SK-N-SH (cell line): Measurements from ENCODE around the gene ACADL. TPM values are rescaled to one million over a fixed set of nuclear protein-coding genes. Genes with fewer than 3 reads are reported as not detected.
"Not testable (repeated sequence)": the region's sequence is repeated elsewhere in the genome, so short reads cannot be mapped to it uniquely, and the experiment has no call there.

ENCODE experiments used
- CTCF ChIA-PET: fragments of 300-600, 350-600 bp; formaldehyde crosslinking; extraction: SDS; loops from one replicate; lab custom pipeline; 2021; lab: Yijun Ruan, JAX
- POLR2A ChIA-PET: fragments of 350-600 bp; sonication (Branson Sonifier 250); formaldehyde crosslinking; extraction: SDS; loops from one replicate; lab custom pipeline; 2020; ENCODE audit warnings: antibody characterized with exemption, inconsistent platforms; lab: Yijun Ruan, JAX
- DNase-seq: peaks from one replicate; pipeline ENCODE4 v3.0.0; 2012
- H2AFZ ChIP-seq: fragments of 200-600 bp; sonication (generic); 2 replicates; pipeline ENCODE4 v1.8.1; 2016; ENCODE audit warnings: antibody characterized with exemption, mild to moderate bottlenecking, low read depth
- H3F3A ChIP-seq: fragments of 200-600 bp; sonication (generic); replicated peaks from 2 replicates; pipeline ENCODE3; 2016; ENCODE audit warnings: antibody characterized with exemption, mild to moderate bottlenecking; ENCODE audit not compliant: insufficient read depth
- H3K27ac ChIP-seq, 2 experiments: fragments of 200-500 bp in 1 of 2; fragments of 200-600 bp in 1 of 2; sonication (Bioruptor generic) in 1 of 2; sonication (generic), shearing (Covaris generic) in 1 of 2; 2 replicates each; pipeline versions ENCODE4 v1.5.1 to v1.6.1; 2014 to 2016; ENCODE audit warnings: low read depth in 2 of 2, inconsistent platforms in 1 of 2, low read length in 1 of 2, mild to moderate bottlenecking in 1 of 2, mixed read lengths in 1 of 2
- H3K27me3 ChIP-seq: fragments of 200-600 bp; sonication (generic), shearing (Covaris generic); 2 replicates; pipeline ENCODE4 v1.6.1; 2016; ENCODE audit warnings: mixed run types; ENCODE audit not compliant: insufficient read depth
- H3K36me3 ChIP-seq, 2 experiments: fragments of 200-500 bp in 1 of 2; fragments of 200-600 bp in 1 of 2; sonication (Bioruptor generic) in 1 of 2; sonication (generic) in 1 of 2; replicated peaks in 1 of 2; 2 replicates each; pipeline versions ENCODE3 to v1.5.1; 2014 to 2016; ENCODE audit warnings: low read length in 1 of 2, mild to moderate bottlenecking in 1 of 2; ENCODE audit not compliant: insufficient read depth in 2 of 2, control insufficient read depth in 1 of 2
- H3K4me1 ChIP-seq, 2 experiments: fragments of 200-500 bp in 1 of 2; fragments of 200-600 bp in 1 of 2; sonication (Bioruptor generic) in 1 of 2; sonication (generic), shearing (Covaris generic) in 1 of 2; 2 replicates each; pipeline versions ENCODE4 v1.5.1 to v1.6.1; 2014 to 2016; ENCODE audit warnings: low read depth in 1 of 2, low read length in 1 of 2, mixed run types in 1 of 2; ENCODE audit not compliant: insufficient read depth in 2 of 2, control insufficient read depth in 1 of 2
- H3K4me2 ChIP-seq: fragments of 200-600 bp; sonication (generic), shearing (Covaris generic); 2 replicates; pipeline ENCODE4 v1.6.1; 2017; ENCODE audit warnings: mixed run types
- H3K4me3 ChIP-seq, 2 experiments: fragments of 200-500 bp in 1 of 2; fragments of 200-600 bp in 1 of 2; sonication (Bioruptor generic) in 1 of 2; sonication (generic), shearing (Covaris generic) in 1 of 2; 2 replicates each; pipeline versions ENCODE4 v1.5.1 to v1.8.1; 2014 to 2016; ENCODE audit warnings: low read depth in 2 of 2, inconsistent platforms in 1 of 2, low read length in 1 of 2, mild to moderate bottlenecking in 1 of 2, mixed read lengths in 1 of 2, moderate library complexity in 1 of 2
- H3K79me2 ChIP-seq: fragments of 200-600 bp; sonication (generic); 2 replicates; pipeline ENCODE4 v1.8.1; 2017; ENCODE audit warnings: mild to moderate bottlenecking; ENCODE audit not compliant: insufficient read depth
- H3K9ac ChIP-seq: fragments of 200-600 bp; sonication (generic); 2 replicates; pipeline ENCODE4 v1.6.1; 2017; ENCODE audit warnings: mixed run types
- H3K9me2 ChIP-seq: fragments of 200-600 bp; sonication (generic); 2 replicates; pipeline ENCODE4 v1.6.1; 2017; ENCODE audit warnings: mixed run types
- H3K9me3 ChIP-seq: fragments of 200-600 bp; sonication (generic); 2 replicates; pipeline ENCODE4 v1.6.1; 2017; ENCODE audit warnings: mixed run types, mild to moderate bottlenecking, moderate library complexity
- H4K20me1 ChIP-seq: fragments of 200-600 bp; sonication (generic); 2 replicates; pipeline ENCODE4 v1.6.1; 2017; ENCODE audit warnings: mild to moderate bottlenecking, mixed run types; ENCODE audit not compliant: insufficient read depth
- CHD2 ChIP-seq: fragments of 150-350 bp; IDR thresholded peaks from 2 replicates; pipeline ENCODE4 v1.6.1; 2018; ENCODE audit warnings: low read length; ENCODE audit not compliant: partially characterized antibody
- CTCF ChIP-seq: fragments of 200-600 bp; sonication (generic); IDR thresholded peaks from 2 replicates; pipeline ENCODE4 v1.6.1; 2017; ENCODE audit warnings: antibody characterized with exemption, mild to moderate bottlenecking, moderate library complexity
- EP300 ChIP-seq, 2 experiments: IDR thresholded peaks; 2 replicates each; pipeline versions ENCODE4 v1.4.0 to v1.6.1; 2012; ENCODE audit warnings: borderline replicate concordance in 1 of 2, low read depth in 1 of 2, low read length in 1 of 2
- EZH2phosphoT487 ChIP-seq: fragments of 200-600 bp; sonication (generic); IDR thresholded peaks from 2 replicates; pipeline ENCODE4 v1.6.1; 2017; ENCODE audit warnings: low read depth, mixed run types, mild to moderate bottlenecking, antibody characterized with exemption, moderate library complexity, borderline replicate concordance
- FOSL2 ChIP-seq: IDR thresholded peaks from 2 replicates; pipeline ENCODE4 v1.4.0; 2012; ENCODE audit warnings: low read depth, mild to moderate bottlenecking, moderate library complexity, borderline replicate concordance
- FOXJ3 ChIP-seq: sonication (generic); formaldehyde crosslinking; IDR thresholded peaks from 2 replicates; pipeline ENCODE4 v1.5.1; 2020; ENCODE audit warnings: mild to moderate bottlenecking, missing genetic modification reagents
- GATA2 ChIP-seq: sonication (generic); formaldehyde crosslinking; IDR thresholded peaks from 2 replicates; pipeline ENCODE4 v1.5.0; 2020; ENCODE audit warnings: mild to moderate bottlenecking, missing genetic modification reagents
- JUND ChIP-seq: IDR thresholded peaks from 2 replicates; pipeline ENCODE4 v1.4.0; 2012
- MEF2A ChIP-seq: IDR thresholded peaks from 2 replicates; pipeline ENCODE4 v1.4.0; 2012; ENCODE audit warnings: low read depth, borderline replicate concordance
- NFIC ChIP-seq: IDR thresholded peaks from 2 replicates; pipeline ENCODE4 v1.4.0; 2012; ENCODE audit warnings: borderline replicate concordance
- NRF1 ChIP-seq: IDR thresholded peaks from 2 replicates; pipeline ENCODE4 v1.6.1; 2012; ENCODE audit warnings: low read depth, mild to moderate bottlenecking, low read length
- POLR2AphosphoS5 ChIP-seq: IDR thresholded peaks from 2 replicates; pipeline ENCODE4 v1.6.1; 2012; ENCODE audit warnings: low read depth, low read length
- RCOR1 ChIP-seq: fragments of 150-350 bp; IDR thresholded peaks from 2 replicates; pipeline ENCODE4 v1.6.1; 2017; ENCODE audit warnings: antibody characterized with exemption, low read length
- RXRA ChIP-seq: IDR thresholded peaks from 2 replicates; pipeline ENCODE4 v1.4.0; 2012; ENCODE audit warnings: low read depth, mild to moderate bottlenecking, borderline replicate concordance
- SIN3A ChIP-seq: IDR thresholded peaks from 2 replicates; pipeline ENCODE4 v1.6.1; 2012; ENCODE audit warnings: low read depth, mild to moderate bottlenecking, low read length, moderate library complexity, borderline replicate concordance
- SMC3 ChIP-seq: IDR thresholded peaks from 2 replicates; pipeline ENCODE4 v1.6.1; 2012; ENCODE audit warnings: low read depth, low read length, improper control_type of control experiment
- TAF1 ChIP-seq: IDR thresholded peaks from 2 replicates; pipeline ENCODE4 v1.6.1; 2012; ENCODE audit warnings: low read depth, mild to moderate bottlenecking, low read length, moderate library complexity, borderline replicate concordance
- TCF12 ChIP-seq: IDR thresholded peaks from 2 replicates; pipeline ENCODE4 v1.4.0; 2012
- TEAD4 ChIP-seq: IDR thresholded peaks from 2 replicates; pipeline ENCODE4 v1.4.0; 2012; ENCODE audit warnings: mild to moderate bottlenecking, borderline replicate concordance; ENCODE audit not compliant: insufficient read depth
- YY1 ChIP-seq: IDR thresholded peaks from 2 replicates; pipeline ENCODE4 v1.4.0; 2012; ENCODE audit warnings: low read depth, mild to moderate bottlenecking
- WGBS: methylation state at CpG from one replicate; pipeline ENCODE4 v1.1.6; 2017; ENCODE audit warnings: low lambda C conversion rate; 5-methylcytosine and 5-hydroxymethylcytosine counted together
- polyA plus RNA-seq, 3 experiments: library from polyadenylated mRNA; depleted of rRNA; stranded (reverse); fragments of >200 nt; gene quantifications; 2 replicates each; pipeline ENCODE4 v1.2.3, GENCODE V29; 2012

ACADL gene
- polyA plus RNA-seq, 1 of the 3 experiments (the other 2 are of a cell fraction), result not detected

GRCh38 chr2:210181033-210181605 lies 44.1 kb downstream of the ACADL start:
- CTCF ChIA-PET, result interaction anchor here (1.1 kb wide), 1 partner anchor 14 kb away, joined by 6 read pairs; no protein-coding TSS in a partner anchor
- H3K36me3 ChIP-seq, DNase-seq, H4K20me1 ChIP-seq, H3K79me2 ChIP-seq, H2AFZ ChIP-seq, H3K27me3 ChIP-seq, H3K9me3 ChIP-seq, H3K4me1 ChIP-seq, H3F3A ChIP-seq, H3K27ac ChIP-seq, H3K9ac ChIP-seq, POLR2A ChIA-PET, H3K4me2 ChIP-seq, H3K4me3 ChIP-seq, H3K9me2 ChIP-seq: not testable (repeated sequence)
- WGBS, result 75% methylated on average over 3 of the region's 3 CpGs

GRCh38 chr2:210180477-210180876 lies 44.8 kb downstream of the ACADL start:
- Histone ChIP-seq H3K27me3 (peaks cover 4% of the 10 kb centered on the region; the same call in 1 of the 2 replicates), H3K9me2 (no peaks in the 10 kb centered on the region), H3K9me3 (no peaks in the 10 kb centered on the region), H3K4me2 (no peak overlapping the region), H3K36me3 (no peaks in the 10 kb centered on the region), H3K79me2 (no peaks in the 10 kb centered on the region), H2AFZ (no peak overlapping the region), H3K4me3 (no peak overlapping the region), H3K4me1 (no peaks in the 10 kb centered on the region; a peak in 1 of 4 replicates), H4K20me1 (no peaks in the 10 kb centered on the region), H3K27ac (no peak overlapping the region), H3K9ac (no peak overlapping the region), H3F3A (no peaks in the 10 kb centered on the region)
- TF ChIP-seq NRF1, result no peak
- no peak for TF ChIP-seq GATA2 (CRISPR knock-in tag)
- TF ChIP-seq FOXJ3 (CRISPR knock-in tag), result no peak
- TF ChIP-seq YY1, result no peak
- TF ChIP-seq JUND, result no peak
- TF ChIP-seq CHD2, result no peak
- no peak for TF ChIP-seq SMC3
- no peak for TF ChIP-seq TEAD4
- no peak for TF ChIP-seq MEF2A
- no peak for TF ChIP-seq POLR2AphosphoS5
- TF ChIP-seq EP300 (IDR thresholded peaks at IDR 0.05; ENCODE audit: borderline replicate concordance in 1 of 2, low read depth in 1 of 2, low read length in 1 of 2), result no peak
- CTCF ChIA-PET, result no interaction called here
- 95% methylated on average over 1 of the region's 1 CpG for WGBS
- POLR2A ChIA-PET, result no interaction called here
- no peak for DNase-seq

GRCh38 chr2:210179351-210179990 lies 45.8 kb downstream of the ACADL start:
- CTCF ChIA-PET, result no interaction called here

More at GRCh38 chr2:210179351-210179990, 45.8 kb downstream of the ACADL start:
- Histone ChIP-seq H3K79me2 (no peaks in the 10 kb centered on the region), H3K4me2 (no peak overlapping the region), H3F3A (no peaks in the 10 kb centered on the region), H2AFZ (no peak overlapping the region), H3K27ac (no peak overlapping the region), H3K9me2 (no peaks in the 10 kb centered on the region), H4K20me1 (no peaks in the 10 kb centered on the region), H3K9me3 (no peaks in the 10 kb centered on the region), H3K27me3 (peaks cover 4% of the 10 kb centered on the region; the same call in 1 of the 2 replicates), H3K36me3 (no peaks in the 10 kb centered on the region), H3K9ac (no peak overlapping the region), H3K4me1 (no peaks in the 10 kb centered on the region; a peak in 1 of 4 replicates), H3K4me3 (no peak overlapping the region)
- DNase-seq, result no peak
- POLR2A ChIA-PET, result no interaction called here
- TF ChIP-seq NFIC, result no peak
- TF ChIP-seq RCOR1, result no peak
- TF ChIP-seq EZH2phosphoT487, result no peak
- no peak for TF ChIP-seq SMC3
- TF ChIP-seq RXRA, result no peak
- no peak for TF ChIP-seq EP300 (IDR thresholded peaks at IDR 0.05; ENCODE audit: borderline replicate concordance in 1 of 2, low read depth in 1 of 2, low read length in 1 of 2)
- no peak for TF ChIP-seq SIN3A
- no peak for TF ChIP-seq CTCF
- TF ChIP-seq TAF1, result no peak
- TF ChIP-seq NRF1, result no peak
- TF ChIP-seq TEAD4, result no peak
- TF ChIP-seq POLR2AphosphoS5, result no peak
- no peak for TF ChIP-seq MEF2A
- no peak for TF ChIP-seq FOSL2
- TF ChIP-seq JUND, result no peak
- no peak for TF ChIP-seq TCF12
